ENCODE data around the gene TRMT11. TPM values are rescaled to one million over a fixed set of nuclear protein-coding genes. Genes with fewer than 3 reads are reported as not detected.

TRMT11 gene
- total RNA-seq, 2 experiments from 2014 or later = 42.8 to 46.9 TPM

DNA sequence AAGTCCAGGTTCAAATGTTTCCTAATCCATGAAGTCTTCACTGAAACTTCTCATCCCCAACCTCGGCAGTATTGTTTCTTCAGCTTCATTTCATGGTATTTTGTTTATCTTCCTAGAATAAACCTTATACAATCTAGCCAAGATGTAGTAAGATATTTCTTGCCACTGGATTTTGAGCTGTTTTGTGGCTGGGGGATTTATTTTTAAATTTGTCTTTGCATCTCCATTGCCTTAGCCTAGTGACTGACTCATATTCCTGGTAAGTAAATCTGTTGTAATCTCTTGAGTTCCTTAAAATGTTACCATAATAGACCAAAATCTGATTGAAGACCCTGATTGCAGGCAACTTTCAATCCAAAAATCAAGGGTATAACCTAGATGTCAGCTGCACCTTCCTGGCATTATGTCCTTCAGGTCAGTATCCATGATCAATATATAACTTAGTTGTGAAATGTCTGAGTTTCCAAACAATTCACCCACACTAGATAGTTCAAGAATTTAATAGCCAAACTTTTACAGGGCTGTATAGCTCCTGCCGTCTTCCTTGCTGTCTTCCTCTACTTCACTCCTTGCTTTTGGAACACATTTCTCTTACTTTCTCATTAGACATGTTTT, 4.7 kb upstream of the TRMT11 start:
- DNase-seq = no peak
- ChIA-PET POLR2A (no interaction called here), CTCF (interaction anchor here (1.0 to 1.9 kb wide), 3 partner anchors 16 to 190 kb away, joined by 3 to 6 read pairs (median 4); partner anchors contain the start of gene HINT3)
- no peaks in the 10 kb centered on the region for H3K9me3 Mint-ChIP-seq
- H3K36me3 Mint-ChIP-seq = peaks cover 4% of the 10 kb centered on the region
- no peaks in the 10 kb centered on the region for H3K27me3 Mint-ChIP-seq
- intact Hi-C loops (cut with micrococcal nuclease) = no loop called here
- H3K4me3 Mint-ChIP-seq = no peak overlapping the region
- no peak overlapping the region for H3K27ac Mint-ChIP-seq
- H3K4me1 Mint-ChIP-seq (ENCODE audit: low read depth) = peaks cover 2% of the 10 kb centered on the region

DNA sequence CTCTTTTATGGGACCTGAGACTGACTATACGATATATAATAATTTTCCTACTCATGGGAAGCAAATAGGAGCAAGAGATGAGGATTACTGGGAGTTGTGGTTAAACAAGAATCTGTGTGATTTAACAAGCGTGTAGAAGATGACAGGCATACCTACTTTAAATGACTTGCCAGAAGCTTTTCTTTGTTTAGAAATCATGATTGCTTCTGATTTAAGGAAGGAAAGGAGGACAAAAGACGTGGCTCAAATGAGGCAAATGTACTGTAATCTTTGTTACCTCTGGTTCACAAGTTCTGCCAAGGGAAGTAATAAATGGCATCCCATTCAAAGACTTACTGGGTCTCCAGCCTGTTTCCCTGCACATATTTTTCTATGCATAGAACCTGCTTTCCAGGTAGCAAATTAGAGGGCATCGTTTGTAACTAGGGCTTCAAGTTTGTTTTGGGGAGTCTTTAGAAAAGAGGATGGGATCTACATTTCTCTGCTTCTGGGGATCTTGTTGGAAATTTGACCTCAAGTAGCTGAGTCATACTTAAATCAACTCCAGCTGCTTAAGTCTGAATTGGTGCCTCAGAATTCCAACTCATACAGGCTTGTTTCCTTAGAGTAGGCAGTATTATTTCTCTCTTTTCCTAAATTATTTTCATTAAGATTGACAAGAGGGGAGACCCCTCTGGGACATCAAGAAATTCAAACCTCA, 2.9 kb upstream of the TRMT11 start:
- ChIA-PET CTCF (interaction anchor here (1.9 to 2.3 kb wide), 2 partner anchors 9 to 27 kb away, joined by 6 to 12 read pairs; partner anchors contain the start of gene HINT3), POLR2A (no interaction called here)
- intact Hi-C loops (cut with micrococcal nuclease) = no loop called here
- H3K4me3 Mint-ChIP-seq = no peak overlapping the region
- H3K9me3 Mint-ChIP-seq = no peaks in the 10 kb centered on the region
- H3K27me3 Mint-ChIP-seq = no peaks in the 10 kb centered on the region
- peaks cover 2% of the 10 kb centered on the region for H3K4me1 Mint-ChIP-seq (ENCODE audit: low read depth)
- peaks cover 4% of the 10 kb centered on the region for H3K36me3 Mint-ChIP-seq
- no peak overlapping the region for H3K27ac Mint-ChIP-seq
- DNase-seq = no peak

DNA sequence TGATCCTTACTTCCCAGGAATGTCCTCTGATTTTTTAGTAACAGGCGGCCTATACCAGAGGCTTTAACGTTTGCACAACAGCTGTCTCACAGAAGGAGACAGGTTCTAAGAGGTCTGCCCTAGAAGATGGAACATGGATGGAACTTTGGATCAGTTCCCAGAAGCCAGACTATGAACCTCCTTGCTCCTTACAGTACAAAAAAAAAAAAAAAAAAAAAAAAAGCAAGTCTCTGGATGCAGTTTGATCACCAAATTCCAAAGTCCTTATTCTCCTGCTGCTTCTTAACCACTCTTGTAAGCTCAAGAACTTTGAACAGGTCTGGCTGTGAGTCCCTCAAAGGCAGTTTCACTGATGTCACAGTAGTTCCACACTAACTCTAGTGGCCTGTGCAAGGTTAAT, 2.0 kb upstream of the TRMT11 start:
- DNase-seq = no peak
- Mint-ChIP-seq H3K27me3 (no peaks in the 10 kb centered on the region), H3K9me3 (no peaks in the 10 kb centered on the region), H3K4me1 (ENCODE audit: low read depth) (peaks cover 5% of the 10 kb centered on the region), H3K4me3 (no peak overlapping the region), H3K27ac (no peak overlapping the region), H3K36me3 (no peaks in the 10 kb centered on the region)
- intact Hi-C loops (cut with micrococcal nuclease) = no loop called here
- POLR2A ChIA-PET = no interaction called here
- CTCF ChIA-PET = interaction anchor here (0.6 to 3.9 kb wide), 4 partner anchors 10 to 55 kb away, joined by 3 to 30 read pairs (median 9); partner anchors contain the start of gene HINT3

DNA sequence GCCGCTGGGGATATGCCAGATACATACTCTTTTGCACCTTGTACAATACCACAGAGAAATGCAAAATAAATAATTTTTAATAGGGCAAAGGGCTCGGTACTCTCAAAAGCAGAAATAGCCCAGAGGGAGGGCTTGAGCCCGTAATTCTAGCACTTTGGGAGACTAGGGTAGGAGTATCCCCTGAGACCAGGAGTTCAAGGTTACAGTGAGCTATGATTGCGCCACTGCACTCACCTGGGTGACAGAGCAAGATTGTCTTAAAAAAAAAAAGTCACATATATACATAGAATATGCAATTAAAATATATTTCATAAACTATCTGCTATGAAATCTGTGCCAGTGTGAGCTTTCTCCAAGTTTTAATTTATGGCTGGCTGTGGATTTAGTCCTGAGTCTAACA, 818 bp upstream of the TRMT11 start:
- no peaks in the 10 kb centered on the region for H3K9me3 Mint-ChIP-seq
- H3K4me1 Mint-ChIP-seq (ENCODE audit: low read depth) = peaks cover 15% of the 10 kb centered on the region
- no peaks in the 10 kb centered on the region for H3K27me3 Mint-ChIP-seq
- H3K27ac Mint-ChIP-seq = no peak overlapping the region
- ChIA-PET POLR2A (interaction anchor here (1.6 to 2.8 kb wide), 3 partner anchors 14 to 204 kb away, joined by 6 to 25 read pairs (median 25); partner anchors contain the start of gene NCOA7), CTCF (interaction anchor here (1.0 to 3.9 kb wide), 7 partner anchors 10 to 204 kb away, joined by 3 to 30 read pairs (median 8); partner anchors contain the start of genes HINT3 and NCOA7)
- H3K36me3 Mint-ChIP-seq = no peaks in the 10 kb centered on the region
- H3K4me3 Mint-ChIP-seq = peak overlapping the region; percentile 9
- intact Hi-C loops (cut with micrococcal nuclease) = loop anchor here (5.0 kb wide), 2 partner anchors 683 to 1282 kb away; partner anchors contain the start of genes HDDC2 and RNF146
- no peak for DNase-seq

DNA sequence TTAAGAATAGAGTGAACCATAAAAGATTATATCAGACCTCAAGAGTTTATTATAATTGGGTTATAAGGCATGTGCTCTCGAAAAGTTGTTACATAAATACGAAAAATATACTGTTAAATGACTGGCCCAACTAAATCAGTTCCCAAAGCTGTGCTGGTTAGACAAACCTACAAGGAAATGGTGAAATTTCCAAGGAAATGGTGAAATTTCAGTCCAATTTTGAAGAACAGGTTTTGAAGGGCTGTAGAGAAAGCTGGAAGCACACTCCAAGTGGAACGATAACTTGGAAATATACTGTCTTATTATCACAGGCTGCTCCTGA, 400 bp upstream of the TRMT11 start:
- no peaks in the 10 kb centered on the region for H3K27me3 Mint-ChIP-seq
- H3K9me3 Mint-ChIP-seq = no peaks in the 10 kb centered on the region
- DNase-seq = no peak
- ChIA-PET POLR2A (interaction anchor here (1.2 to 2.8 kb wide), 8 partner anchors 10 to 205 kb away, joined by 3 to 25 read pairs (median 7); partner anchors contain the start of genes HINT3 and NCOA7), CTCF (interaction anchor here (1.0 to 3.9 kb wide), 12 partner anchors 10 to 675 kb away, joined by 3 to 30 read pairs (median 4); partner anchors contain the start of genes CENPW, HINT3 and NCOA7)
- intact Hi-C loops (cut with micrococcal nuclease) = loop anchor here (1.0 to 5.0 kb wide), 7 partner anchors 10 to 1281 kb away; partner anchors contain the start of genes CENPW, HDDC2, HEY2 and HINT3
- no peak overlapping the region for H3K27ac Mint-ChIP-seq
- no peak overlapping the region for H3K4me3 Mint-ChIP-seq
- H3K36me3 Mint-ChIP-seq = no peaks in the 10 kb centered on the region
- H3K4me1 Mint-ChIP-seq (ENCODE audit: low read depth) = peaks cover 18% of the 10 kb centered on the region

DNA sequence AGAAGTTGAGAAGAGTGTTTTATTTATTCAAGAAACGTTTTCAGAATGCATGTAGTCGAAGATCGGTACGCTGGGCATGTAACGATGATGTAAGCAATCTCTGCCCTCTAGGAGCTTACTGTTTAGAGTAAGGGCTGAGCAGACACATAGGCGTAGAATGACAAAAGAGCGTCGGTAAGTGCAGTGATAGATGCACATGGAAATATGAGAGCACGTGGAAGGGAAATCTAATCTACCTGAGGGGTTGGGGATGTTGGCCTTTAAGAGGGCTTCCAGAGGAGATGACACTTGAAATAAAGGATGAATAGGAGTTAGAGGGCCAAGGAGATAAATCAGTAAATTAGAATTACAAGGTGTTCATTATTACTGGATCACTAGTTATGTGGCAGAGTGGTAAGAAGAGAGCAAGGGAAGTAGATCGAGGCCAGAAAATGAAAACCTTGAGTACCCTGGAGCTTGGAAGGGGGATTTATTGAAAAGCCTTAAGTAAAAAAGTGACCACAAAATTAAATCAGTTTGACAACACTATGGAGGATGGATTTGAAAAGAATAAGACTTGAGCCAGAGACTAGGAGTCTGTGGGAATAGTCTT, 782 bp downstream of the TRMT11 start:
- DNase-seq = no peak
- H3K4me1 Mint-ChIP-seq (ENCODE audit: low read depth) = peaks cover 24% of the 10 kb centered on the region

DNA sequence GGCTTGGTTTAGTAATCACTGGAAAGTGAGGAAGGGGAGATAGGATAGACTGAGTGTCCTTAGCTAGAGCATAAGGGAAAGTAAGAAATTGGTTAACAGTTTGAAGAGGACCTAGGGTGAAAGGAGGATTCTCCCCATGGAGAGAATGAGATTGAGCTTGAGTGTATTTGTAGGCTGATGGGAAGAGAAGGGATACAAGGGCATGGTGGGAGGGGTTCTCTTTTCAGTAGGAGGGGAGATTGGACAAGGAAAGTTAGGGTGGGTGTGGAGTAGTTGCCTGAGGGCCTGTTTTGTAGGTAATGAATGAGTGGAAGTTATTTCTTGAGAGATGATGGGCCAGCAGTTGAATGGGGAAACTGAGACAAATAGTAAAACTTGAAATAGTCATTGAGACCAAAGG, 1.9 kb downstream of the TRMT11 start:
- no peak overlapping the region for H3K4me3 Mint-ChIP-seq
- DNase-seq = no peak
- ChIA-PET POLR2A (no interaction called here), CTCF (no interaction called here)
- H3K36me3 Mint-ChIP-seq = no peaks in the 10 kb centered on the region
- intact Hi-C loops (cut with micrococcal nuclease) = loop anchor here (5.0 kb wide), 2 partner anchors 686 to 1279 kb away; partner anchors contain the start of genes HDDC2 and RNF146
- peaks cover 34% of the 10 kb centered on the region for H3K4me1 Mint-ChIP-seq (ENCODE audit: low read depth)
- H3K9me3 Mint-ChIP-seq = no peaks in the 10 kb centered on the region
- no peaks in the 10 kb centered on the region for H3K27me3 Mint-ChIP-seq
- no peak overlapping the region for H3K27ac Mint-ChIP-seq

More for the DNA sequence above, 782 bp downstream of the TRMT11 start:
- POLR2A ChIA-PET = interaction anchor here (0.6 to 2.8 kb wide), 12 partner anchors 8 to 1280 kb away, joined by 3 to 25 read pairs (median 6); partner anchors contain the start of genes HDDC2, HINT3, NCOA7 and RNF146
- no peak overlapping the region for H3K4me3 Mint-ChIP-seq
- CTCF ChIA-PET = interaction anchor here (0.8 to 3.9 kb wide), 11 partner anchors 9 to 677 kb away, joined by 3 to 30 read pairs (median 5); partner anchors contain the start of genes CENPW, HINT3 and NCOA7
- no peaks in the 10 kb centered on the region for H3K36me3 Mint-ChIP-seq
- H3K27ac Mint-ChIP-seq = no peak overlapping the region
- no peaks in the 10 kb centered on the region for H3K27me3 Mint-ChIP-seq
- H3K9me3 Mint-ChIP-seq = no peaks in the 10 kb centered on the region
- intact Hi-C loops (cut with micrococcal nuclease) = loop anchor here (2.0 to 5.0 kb wide), 4 partner anchors 30 to 1280 kb away; partner anchors contain the start of genes CENPW, HDDC2, HINT3 and RNF146

DNA sequence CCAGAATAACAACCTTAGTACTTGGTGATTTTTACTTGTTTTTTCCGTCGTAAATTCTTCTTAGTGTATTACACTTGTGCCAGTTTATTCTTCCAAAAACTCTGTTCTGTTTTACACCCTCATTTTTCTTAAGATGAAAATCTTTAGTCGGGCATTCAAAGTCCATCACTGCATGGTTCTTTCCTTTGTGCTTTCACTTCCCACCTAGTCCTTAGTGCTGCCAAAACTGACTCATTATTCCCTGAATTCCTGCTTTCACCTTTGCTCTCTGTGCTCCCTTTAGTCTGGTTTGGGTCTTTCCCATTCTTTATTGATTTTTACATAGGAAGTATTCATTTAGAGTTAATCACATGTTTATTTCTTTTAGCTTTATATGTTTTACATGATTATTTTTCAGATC, 3.3 kb downstream of the TRMT11 start:
- H3K27me3 Mint-ChIP-seq = no peaks in the 10 kb centered on the region
- no peak for DNase-seq
- no peaks in the 10 kb centered on the region for H3K36me3 Mint-ChIP-seq
- H3K9me3 Mint-ChIP-seq = no peaks in the 10 kb centered on the region
- peaks cover 38% of the 10 kb centered on the region for H3K4me1 Mint-ChIP-seq (ENCODE audit: low read depth)
- H3K4me3 Mint-ChIP-seq = no peak overlapping the region
- peak overlapping the region; percentile 15 for H3K27ac Mint-ChIP-seq
- intact Hi-C loops (cut with micrococcal nuclease) = loop anchor here (5.0 to 10.0 kb wide), 3 partner anchors 687 to 1278 kb away; partner anchors contain the start of genes HDDC2 and RNF146
- CTCF ChIA-PET = no interaction called here
- POLR2A ChIA-PET = no interaction called here

DNA sequence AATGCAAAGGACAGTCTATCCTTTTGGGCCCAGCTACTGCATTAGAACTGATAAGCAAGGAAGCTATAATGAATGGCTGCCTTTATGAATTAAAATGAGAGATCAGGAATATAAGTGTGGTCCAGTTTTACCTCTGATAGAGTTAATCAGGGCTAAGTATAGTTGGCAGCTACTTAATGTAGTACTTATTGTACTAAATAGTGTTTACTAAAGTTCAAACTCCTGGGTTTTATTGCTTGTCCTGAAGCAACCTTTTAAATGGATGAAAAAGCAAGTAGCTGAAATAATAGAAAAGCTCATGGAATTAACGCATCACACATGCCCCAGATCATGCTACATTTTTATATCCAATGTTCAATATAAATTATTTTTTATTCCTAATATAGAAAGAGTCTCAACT, 5.3 kb downstream of the TRMT11 start:
- Mint-ChIP-seq H3K4me1 (ENCODE audit: low read depth) (peaks cover 43% of the 10 kb centered on the region), H3K27ac (no peak overlapping the region), H3K4me3 (no peak overlapping the region), H3K36me3 (peaks cover 3% of the 10 kb centered on the region), H3K9me3 (no peaks in the 10 kb centered on the region), H3K27me3 (no peaks in the 10 kb centered on the region)
- DNase-seq = no peak
- intact Hi-C loops (cut with micrococcal nuclease) = loop anchor here (10.0 kb wide), 1 partner anchor 1193 kb away; no protein-coding TSS in a partner anchor
- CTCF ChIA-PET = interaction anchor here (1.1 to 1.2 kb wide), 2 partner anchors 17 to 35 kb away, joined by 3 to 5 read pairs; partner anchors contain the start of gene HINT3
- POLR2A ChIA-PET = interaction anchor here (1.3 kb wide), 1 partner anchor 211 kb away, joined by 6 read pairs; no protein-coding TSS in a partner anchor

DNA sequence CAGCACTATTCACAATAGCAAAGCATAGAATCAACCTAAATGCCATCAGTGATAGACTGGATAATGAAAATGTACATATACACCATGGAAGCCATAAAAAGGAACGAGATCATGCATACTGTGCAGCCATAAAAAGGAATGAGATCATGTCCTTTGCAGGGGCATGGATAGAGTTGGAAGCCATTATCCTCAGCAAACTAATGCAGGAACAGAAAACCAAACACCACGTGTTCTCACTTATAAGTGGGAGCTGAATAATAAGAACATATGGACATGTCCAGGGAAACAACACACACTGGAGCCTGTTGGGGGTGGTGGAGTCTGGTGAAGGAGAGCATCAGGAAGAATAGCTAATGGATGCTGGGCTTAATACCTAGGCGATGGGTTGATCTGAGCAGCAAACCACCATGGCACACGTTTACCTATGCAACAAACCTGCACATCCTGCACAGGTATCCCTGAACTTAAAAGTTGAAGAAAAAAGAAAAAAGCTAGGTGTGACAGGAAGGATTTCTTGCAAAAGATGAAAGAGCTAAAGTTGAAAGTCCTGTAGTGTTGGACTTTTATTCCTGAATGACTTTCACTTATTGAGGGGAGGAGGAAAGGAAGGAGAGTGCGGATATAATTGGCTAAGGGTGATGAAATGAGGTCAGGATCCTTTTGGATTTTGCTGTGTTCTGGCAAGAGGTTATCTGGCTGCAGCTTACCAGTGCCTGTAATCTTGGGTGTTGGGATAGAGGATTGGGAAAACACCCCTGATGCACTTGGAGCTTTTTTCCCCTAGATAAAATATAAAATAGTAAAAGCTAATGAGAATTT, 8.5 kb downstream of the TRMT11 start:
- intact Hi-C loops (cut with micrococcal nuclease) = loop anchor here (5.0 to 10.0 kb wide), 2 partner anchors 342 to 1190 kb away; no protein-coding TSS in a partner anchor

More for the DNA sequence above, 8.5 kb downstream of the TRMT11 start:
- no peak for DNase-seq
- ChIA-PET POLR2A (interaction anchor here (1.7 kb wide), 1 partner anchor 8 kb away, joined by 7 read pairs; the partner anchor contains the start of gene TRMT11), CTCF (interaction anchor here (0.6 to 3.2 kb wide), 20 partner anchors 8 to 1196 kb away, joined by 3 to 30 read pairs (median 6); partner anchors contain the start of genes HINT3, NCOA7 and TRMT11)
- Mint-ChIP-seq H3K4me1 (ENCODE audit: low read depth) (peaks cover 35% of the 10 kb centered on the region), H3K27me3 (no peaks in the 10 kb centered on the region), H3K27ac (no peak overlapping the region), H3K36me3 (peaks cover 17% of the 10 kb centered on the region), H3K4me3 (no peak overlapping the region), H3K9me3 (no peaks in the 10 kb centered on the region)

Measured in activated CD4-positive, alpha-beta memory T cell treated with anti-CD3 and anti-CD28 coated beads for 36 hours (primary cell).